ENCODE results near the gene REN. TPM values are rescaled to one million over a fixed set of nuclear protein-coding genes. Genes with fewer than 3 reads are reported as not detected.

REN gene
- total RNA-seq, 1 experiment from 2014 or later = not detected

DNA sequence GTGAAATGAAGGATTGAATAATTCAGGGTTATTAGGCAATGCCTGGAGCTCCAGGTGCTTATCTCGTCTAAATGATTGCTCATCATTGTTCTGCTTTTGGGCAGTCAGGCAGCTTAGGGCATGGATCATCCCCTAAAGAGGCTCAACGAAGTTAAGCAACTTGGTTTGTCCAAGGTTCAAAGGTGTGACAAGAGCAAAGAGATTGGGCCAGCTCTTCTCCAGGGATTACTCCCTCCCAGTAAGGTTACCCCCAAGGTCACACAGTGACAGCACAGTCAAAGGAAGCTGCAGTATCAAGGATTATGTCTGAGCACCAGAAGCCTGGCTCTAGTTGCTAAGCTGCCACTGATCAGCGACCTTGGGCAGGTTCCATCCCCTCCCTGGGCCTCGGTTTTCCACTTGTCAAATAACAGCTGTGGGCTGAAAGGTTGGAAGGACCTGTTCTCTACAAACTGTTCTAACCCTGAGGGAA, 21.1 kb downstream of the REN start:
- Mint-ChIP-seq H3K4me3 (no peak overlapping the region), H3K36me3 (ENCODE audit: insufficient read depth in 1 of 3, low read depth in 3 of 3) (peaks cover 0 to 17% (median 10%) of the 10 kb centered on the region in 3 experiments; a peak in 5 of 7 replicates), H3K27me3 (ENCODE audit: low read depth) (peaks cover 21% of the 10 kb centered on the region), H3K9me3 (no peaks in the 10 kb centered on the region), H3K27ac (no peak overlapping the region), H3K4me1 (peaks cover 44 to 45% of the 10 kb centered on the region in 2 experiments)
- no peak overlapping the region for H3T11ph ChIP-seq (ENCODE audit: low read length)
- H3K4ac ChIP-seq (ENCODE audit: low read depth, low read length) = no peak overlapping the region
- H3K4me2 ChIP-seq (ENCODE audit: insufficient read depth, insufficient read length, low read length) = no peak overlapping the region
- no peak overlapping the region for H2BK5ac ChIP-seq (ENCODE audit: insufficient read length, low read length)
- H3K9me3 ChIP-seq (ENCODE audit: control insufficient read depth, low read depth, low read length) = no peaks in the 10 kb centered on the region
- no peaks in the 10 kb centered on the region for H3K79me1 ChIP-seq (ENCODE audit: insufficient read depth, low read depth, low read length, poor library complexity, severe bottlenecking)
- no peak overlapping the region for H3K9ac ChIP-seq (ENCODE audit: extremely low read depth, insufficient read length, low read length)
- no peak overlapping the region for H2BK120ac ChIP-seq (ENCODE audit: low read depth, low read length, poor library complexity, severe bottlenecking)
- no peak overlapping the region for H3K27ac ChIP-seq (ENCODE audit: insufficient read length, low read depth, low read length)
- H3K23me2 ChIP-seq (ENCODE audit: insufficient read length, low read depth, low read length, poor library complexity, severe bottlenecking) = no peaks in the 10 kb centered on the region
- H3K79me2 ChIP-seq (ENCODE audit: insufficient read depth, low read length) = no peaks in the 10 kb centered on the region
- H3K14ac ChIP-seq (ENCODE audit: insufficient read depth, low read length) = no peak overlapping the region
- no peak overlapping the region for H3K23ac ChIP-seq (ENCODE audit: insufficient read length, low read depth, low read length)
- no peak overlapping the region for H2BK12ac ChIP-seq (ENCODE audit: insufficient read length, low read depth, low read length)
- WGBS (ENCODE audit: extremely low coverage, insufficient read length, low lambda C conversion rate) = no CpG with 5 or more reads among the region's 4 CpGs
- H3K18ac ChIP-seq (ENCODE audit: insufficient read length, low read depth, low read length) = no peak overlapping the region
- H3K4me1 ChIP-seq (ENCODE audit: insufficient read depth, low read length) = peaks cover 4% of the 10 kb centered on the region; the same call in 1 of the 2 replicates
- no peak overlapping the region for H2AK5ac ChIP-seq (ENCODE audit: insufficient read length, low read length)
- TF ChIP-seq, protein P1, sequence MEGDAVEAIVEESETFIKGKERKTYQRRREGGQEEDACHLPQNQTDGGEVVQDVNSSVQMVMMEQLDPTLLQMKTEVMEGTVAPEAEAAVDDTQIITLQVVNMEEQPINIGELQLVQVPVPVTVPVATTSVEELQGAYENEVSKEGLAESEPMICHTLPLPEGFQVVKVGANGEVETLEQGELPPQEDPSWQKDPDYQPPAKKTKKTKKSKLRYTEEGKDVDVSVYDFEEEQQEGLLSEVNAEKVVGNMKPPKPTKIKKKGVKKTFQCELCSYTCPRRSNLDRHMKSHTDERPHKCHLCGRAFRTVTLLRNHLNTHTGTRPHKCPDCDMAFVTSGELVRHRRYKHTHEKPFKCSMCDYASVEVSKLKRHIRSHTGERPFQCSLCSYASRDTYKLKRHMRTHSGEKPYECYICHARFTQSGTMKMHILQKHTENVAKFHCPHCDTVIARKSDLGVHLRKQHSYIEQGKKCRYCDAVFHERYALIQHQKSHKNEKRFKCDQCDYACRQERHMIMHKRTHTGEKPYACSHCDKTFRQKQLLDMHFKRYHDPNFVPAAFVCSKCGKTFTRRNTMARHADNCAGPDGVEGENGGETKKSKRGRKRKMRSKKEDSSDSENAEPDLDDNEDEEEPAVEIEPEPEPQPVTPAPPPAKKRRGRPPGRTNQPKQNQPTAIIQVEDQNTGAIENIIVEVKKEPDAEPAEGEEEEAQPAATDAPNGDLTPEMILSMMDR (conservative IDR thresholded peaks at IDR 0.05) = no peak
- no peak overlapping the region for H4K91ac ChIP-seq (ENCODE audit: insufficient read length, low read depth, low read length)
- H4K5ac ChIP-seq (ENCODE audit: insufficient read length, low read depth, low read length) = no peak overlapping the region
- no peak overlapping the region for H4K8ac ChIP-seq (replicated peaks; ENCODE audit: insufficient read length, low read depth, low read length)
- no peak overlapping the region for H3K56ac ChIP-seq (ENCODE audit: insufficient read length, low read depth, low read length)
- no peak overlapping the region for H2AFZ ChIP-seq (ENCODE audit: low read length)
- H2BK15ac ChIP-seq (ENCODE audit: low read depth, low read length) = no peak overlapping the region
- no peaks in the 10 kb centered on the region for H4K20me1 ChIP-seq (ENCODE audit: control insufficient read depth, insufficient read depth, insufficient read length)
- DNase-seq = no peak
- no peaks in the 10 kb centered on the region for H3K27me3 ChIP-seq (ENCODE audit: insufficient read depth, low read length)
- H2BK20ac ChIP-seq (ENCODE audit: low read depth, low read length, poor library complexity, severe bottlenecking) = no peak overlapping the region

Measured in H9 (cell line).